ENCODE results near the gene RNPEP.
A peak's percentile ranks its signal among the peaks of the same experiment; 100 is the strongest.
"Not testable (repeated sequence)": the region's sequence is repeated elsewhere in the genome, so short reads cannot be mapped to it uniquely, and the experiment has no call there.

Gene RNPEP

DNA sequence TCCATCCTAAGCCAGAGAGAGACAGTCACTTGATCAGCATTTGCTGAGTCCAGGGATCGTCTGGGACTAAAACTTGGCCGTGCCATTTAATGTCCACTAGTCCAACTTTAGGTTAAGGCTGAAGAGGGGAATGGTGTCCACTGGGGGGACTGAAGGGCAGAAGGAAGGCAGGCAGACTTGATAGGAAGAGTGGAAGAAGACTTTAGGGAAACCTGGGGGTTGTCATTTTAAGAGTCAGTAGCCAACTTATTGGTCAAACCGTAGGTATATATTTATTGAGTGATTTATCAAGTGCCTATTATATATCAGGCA, 34.8 kb upstream of the RNPEP start:
- H3K36me3 Mint-ChIP-seq, result no peaks in the 10 kb centered on the region
- peaks cover 33% of the 10 kb centered on the region for H3K27me3 Mint-ChIP-seq
- H3K4me3 Mint-ChIP-seq, result no peak overlapping the region
- H3K9me3 Mint-ChIP-seq, result no peaks in the 10 kb centered on the region
- no peak overlapping the region for H3K27ac Mint-ChIP-seq
- peaks cover 11% of the 10 kb centered on the region for H3K4me1 Mint-ChIP-seq

DNA sequence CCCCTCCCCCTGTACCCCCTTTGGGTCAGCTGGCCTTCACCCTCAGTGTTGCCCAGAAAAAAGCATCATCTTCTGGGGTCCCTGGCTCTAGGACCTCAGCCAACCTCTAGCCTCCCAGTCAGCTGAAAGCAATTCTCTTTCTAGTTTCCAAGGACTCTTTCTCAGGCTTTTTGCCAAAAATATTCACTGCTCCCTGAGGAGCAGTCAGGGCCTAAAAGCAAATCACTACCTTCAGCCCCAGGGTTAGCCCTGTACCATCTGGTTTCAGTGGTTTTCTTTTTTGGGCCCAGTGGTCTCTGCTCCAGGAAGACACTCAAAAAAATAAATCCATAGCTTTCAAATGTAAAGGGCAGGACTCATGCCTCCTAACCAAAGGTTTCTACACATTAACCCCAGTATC, 33.0 kb upstream of the RNPEP start:
- H3K27ac Mint-ChIP-seq, result no peak overlapping the region
- H3K9me3 Mint-ChIP-seq, result no peaks in the 10 kb centered on the region
- peaks cover 30% of the 10 kb centered on the region for H3K27me3 Mint-ChIP-seq
- peaks cover 11% of the 10 kb centered on the region for H3K4me1 Mint-ChIP-seq
- no peaks in the 10 kb centered on the region for H3K36me3 Mint-ChIP-seq
- H3K4me3 Mint-ChIP-seq, result no peak overlapping the region

DNA sequence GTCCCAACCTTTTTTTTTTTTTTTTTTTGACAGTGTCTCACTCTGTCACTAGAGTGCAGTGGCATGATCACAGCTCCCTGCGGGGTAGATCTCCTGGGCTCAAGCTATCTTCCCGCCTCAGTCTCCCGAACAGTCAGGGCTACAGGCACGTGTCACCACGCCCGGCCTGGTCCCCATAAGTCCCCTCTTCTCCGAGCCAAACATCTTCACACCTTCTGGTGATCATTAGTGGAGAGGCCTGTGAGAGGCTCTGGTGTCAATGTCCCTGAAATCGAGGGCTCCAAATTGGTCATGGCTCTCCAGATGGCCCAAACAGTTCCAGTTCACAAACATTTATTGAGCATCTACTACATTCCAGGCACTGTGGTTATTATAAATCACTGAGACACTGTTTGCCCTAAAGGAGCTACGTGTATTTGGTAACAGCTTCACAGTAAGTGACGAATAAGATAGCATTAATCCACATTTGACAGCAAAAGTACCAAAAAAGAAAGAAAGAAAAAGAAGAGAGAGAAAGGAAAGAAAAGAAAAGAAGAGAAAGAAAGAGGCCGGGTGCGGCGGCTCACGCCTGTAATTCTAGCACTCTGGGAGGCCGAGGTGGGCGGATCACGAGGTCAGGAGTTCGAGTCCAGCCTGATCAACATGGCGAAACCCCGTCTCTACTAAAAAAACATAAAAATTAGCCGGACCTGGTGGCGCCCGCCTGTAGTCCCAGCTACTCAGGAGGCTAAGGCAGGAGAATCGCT, 28.0 kb upstream of the RNPEP start:
- Mint-ChIP-seq H3K4me3 (peak overlapping the region; percentile 89), H3K27ac (peak overlapping the region; percentile 92), H3K36me3 (peaks cover 10% of the 10 kb centered on the region), H3K9me3 (no peaks in the 10 kb centered on the region), H3K27me3 (no peaks in the 10 kb centered on the region), H3K4me1 (peaks cover 20% of the 10 kb centered on the region)

DNA sequence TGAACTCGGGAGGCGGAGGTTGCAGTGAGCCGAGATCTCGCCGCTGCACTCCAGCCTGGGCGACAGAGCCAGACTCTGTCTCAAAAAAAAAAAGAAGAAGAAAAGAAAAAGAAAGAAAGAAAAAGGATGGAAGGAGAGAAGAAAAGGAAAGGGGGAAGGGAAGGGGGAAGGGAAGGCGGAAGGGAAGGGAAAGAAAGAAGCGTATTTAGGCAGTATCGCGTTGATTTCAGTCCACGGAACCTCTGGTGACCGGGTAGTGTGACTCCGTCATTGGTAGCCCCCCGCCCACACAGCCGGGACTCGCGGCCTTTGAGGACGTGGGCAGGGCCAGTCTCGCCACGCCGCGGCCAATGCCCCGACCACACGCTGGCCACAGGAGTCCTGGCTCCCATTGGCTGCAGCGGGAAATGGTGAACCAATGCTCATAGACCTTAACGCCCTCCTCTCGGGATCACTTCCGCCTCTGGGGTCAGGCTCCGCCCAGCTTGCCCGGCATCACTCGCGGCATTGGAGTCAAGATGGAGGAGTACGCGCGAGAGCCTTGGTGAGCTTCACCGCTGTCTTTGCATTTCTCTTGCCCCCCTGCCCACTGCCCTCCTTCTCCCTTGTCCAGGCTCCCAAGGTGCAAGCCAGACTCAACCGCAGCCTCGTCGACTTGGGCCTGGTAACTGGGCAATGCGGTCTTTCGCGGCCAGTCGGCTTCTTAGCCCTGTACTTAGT, 27.3 kb upstream of the RNPEP start, which contains the start of gene TIMM17A:
Gene TIMM17A, plus strand, starts transcription at position 495 of the 720 bp plus-strand sequence. Its CDS starts 24 bp downstream, at position 519.
- H3K36me3 Mint-ChIP-seq, result peaks cover 10% of the 10 kb centered on the region
- no peaks in the 10 kb centered on the region for H3K27me3 Mint-ChIP-seq

DNA sequence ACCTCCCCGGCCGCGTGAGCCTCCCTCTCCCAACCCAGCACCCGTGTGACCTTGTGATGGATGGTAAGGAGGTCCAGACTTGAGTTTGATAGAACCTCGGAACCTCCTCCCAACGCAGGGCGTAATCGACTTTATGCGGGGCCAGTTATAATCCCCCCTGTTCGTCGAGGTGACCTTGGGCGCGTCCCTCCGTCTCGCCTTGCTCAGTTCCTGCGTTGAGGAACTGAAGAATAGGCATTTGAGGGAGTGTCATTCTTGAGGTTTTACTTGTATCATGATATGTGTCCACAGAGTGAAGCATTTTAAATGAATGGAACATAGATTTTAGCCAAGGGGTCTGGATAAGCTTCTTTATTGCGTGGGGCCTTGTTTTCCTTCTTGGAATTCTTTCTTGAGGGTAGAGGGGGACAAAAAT, 26.7 kb upstream of the RNPEP start:
- Mint-ChIP-seq H3K9me3 (no peaks in the 10 kb centered on the region), H3K4me3 (peak overlapping the region; percentile 89), H3K27ac (peak overlapping the region; percentile 92), H3K36me3 (peaks cover 13% of the 10 kb centered on the region), H3K27me3 (no peaks in the 10 kb centered on the region), H3K4me1 (peaks cover 20% of the 10 kb centered on the region)

More for the DNA sequence above, 27.3 kb upstream of the RNPEP start, which contains the start of gene TIMM17A:
- Mint-ChIP-seq H3K27ac (peak within 1 kb of the TSS; percentile 92), H3K4me1 (peaks cover 20% of the 10 kb centered on the region), H3K4me3 (peak within 1 kb of the TSS; percentile 89), H3K9me3 (no peaks in the 10 kb centered on the region)

DNA sequence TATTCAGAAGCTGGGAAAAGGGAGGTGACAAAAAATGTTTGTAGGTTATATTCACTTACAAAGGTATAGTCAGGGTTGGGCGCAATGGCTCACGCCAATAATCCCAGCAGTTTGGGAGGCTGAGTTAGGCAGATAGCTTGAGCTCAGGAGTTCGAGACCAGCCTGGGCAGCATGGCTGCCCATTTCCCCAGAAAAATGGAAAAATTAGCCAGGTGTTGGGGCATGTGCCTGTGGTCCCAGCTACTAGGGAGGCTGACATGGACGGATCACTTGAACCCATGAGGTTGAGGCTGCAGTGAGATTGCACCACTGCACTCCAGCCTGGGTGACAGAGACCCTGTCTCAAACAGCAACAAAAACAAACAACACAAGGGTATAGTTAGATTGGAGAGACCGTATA, 24.1 kb upstream of the RNPEP start:
- Mint-ChIP-seq H3K27ac (no peak overlapping the region), H3K9me3 (no peaks in the 10 kb centered on the region), H3K27me3 (no peaks in the 10 kb centered on the region), H3K4me3 (no peak overlapping the region), H3K36me3 (peaks cover 15% of the 10 kb centered on the region), H3K4me1 (peaks cover 20% of the 10 kb centered on the region)

DNA sequence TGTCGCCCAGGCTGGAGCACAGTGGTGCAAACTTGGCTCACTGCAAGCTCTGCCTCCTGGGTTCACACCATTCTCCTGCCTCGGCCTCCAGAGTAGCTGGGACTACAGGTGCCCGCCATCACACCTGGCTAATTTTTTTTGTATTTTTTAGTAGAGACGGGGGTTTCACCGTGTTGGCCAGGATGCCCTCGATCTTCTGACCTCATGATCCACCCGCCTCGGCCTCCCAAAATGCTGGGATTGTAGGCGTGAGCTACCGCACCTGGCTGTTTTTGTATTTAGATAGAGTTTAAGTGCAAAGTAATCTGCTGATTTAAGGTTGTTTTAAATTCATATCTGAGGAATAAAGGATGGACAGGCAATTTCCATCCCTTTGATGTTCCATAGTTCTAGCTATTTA, 20.1 kb upstream of the RNPEP start:
- not testable (repeated sequence) for H3K4me3 Mint-ChIP-seq, H3K4me1 Mint-ChIP-seq, H3K27ac Mint-ChIP-seq, H3K27me3 Mint-ChIP-seq, H3K9me3 Mint-ChIP-seq
- peaks cover 11% of the 10 kb centered on the region for H3K36me3 Mint-ChIP-seq

DNA sequence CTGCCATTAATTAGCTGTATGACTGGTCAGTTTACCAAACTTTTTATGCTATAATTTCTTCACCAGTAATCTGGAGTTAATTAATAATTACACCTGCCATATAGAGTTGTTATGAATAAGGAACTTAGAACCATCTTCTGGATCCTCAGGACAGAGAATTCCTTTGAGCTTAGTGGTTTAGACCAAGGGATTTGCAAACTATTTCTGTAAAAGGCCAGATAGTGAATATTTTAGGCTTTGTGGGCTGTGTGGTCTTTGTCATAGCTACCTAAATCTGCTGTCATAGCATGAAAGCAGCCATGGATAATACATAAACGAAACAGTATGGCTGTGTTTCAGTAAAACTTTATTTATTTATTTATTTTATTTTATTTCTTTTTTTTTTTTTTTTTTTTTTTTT, 18.2 kb upstream of the RNPEP start:
- Mint-ChIP-seq H3K36me3 (peaks cover 9% of the 10 kb centered on the region), H3K27ac (no peak overlapping the region), H3K4me1 (no peaks in the 10 kb centered on the region), H3K4me3 (no peak overlapping the region), H3K9me3 (no peaks in the 10 kb centered on the region), H3K27me3 (no peaks in the 10 kb centered on the region)

DNA sequence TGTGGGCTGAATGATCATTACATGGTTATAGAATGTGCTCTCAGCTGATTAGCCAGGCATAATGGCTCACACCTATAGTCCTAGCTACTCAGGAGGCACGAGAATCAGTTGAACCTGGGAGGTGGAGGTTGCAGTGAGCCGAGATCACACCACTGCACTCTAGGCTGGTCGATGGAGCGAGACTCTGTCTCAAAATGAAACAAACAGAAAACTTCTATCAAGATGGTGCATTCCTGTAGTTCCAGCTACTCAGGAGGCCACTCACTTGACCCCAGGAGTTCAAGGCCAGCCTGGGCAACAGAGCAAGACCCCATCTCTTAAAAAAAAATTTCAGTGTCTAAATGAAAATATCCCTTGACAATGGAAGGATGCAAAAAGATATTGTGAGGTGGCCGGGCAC, 16.3 kb upstream of the RNPEP start:
- Mint-ChIP-seq H3K27me3 (no peaks in the 10 kb centered on the region), H3K9me3 (no peaks in the 10 kb centered on the region), H3K4me1 (no peaks in the 10 kb centered on the region), H3K27ac (no peak overlapping the region), H3K36me3 (peaks cover 5% of the 10 kb centered on the region), H3K4me3 (no peak overlapping the region)

DNA sequence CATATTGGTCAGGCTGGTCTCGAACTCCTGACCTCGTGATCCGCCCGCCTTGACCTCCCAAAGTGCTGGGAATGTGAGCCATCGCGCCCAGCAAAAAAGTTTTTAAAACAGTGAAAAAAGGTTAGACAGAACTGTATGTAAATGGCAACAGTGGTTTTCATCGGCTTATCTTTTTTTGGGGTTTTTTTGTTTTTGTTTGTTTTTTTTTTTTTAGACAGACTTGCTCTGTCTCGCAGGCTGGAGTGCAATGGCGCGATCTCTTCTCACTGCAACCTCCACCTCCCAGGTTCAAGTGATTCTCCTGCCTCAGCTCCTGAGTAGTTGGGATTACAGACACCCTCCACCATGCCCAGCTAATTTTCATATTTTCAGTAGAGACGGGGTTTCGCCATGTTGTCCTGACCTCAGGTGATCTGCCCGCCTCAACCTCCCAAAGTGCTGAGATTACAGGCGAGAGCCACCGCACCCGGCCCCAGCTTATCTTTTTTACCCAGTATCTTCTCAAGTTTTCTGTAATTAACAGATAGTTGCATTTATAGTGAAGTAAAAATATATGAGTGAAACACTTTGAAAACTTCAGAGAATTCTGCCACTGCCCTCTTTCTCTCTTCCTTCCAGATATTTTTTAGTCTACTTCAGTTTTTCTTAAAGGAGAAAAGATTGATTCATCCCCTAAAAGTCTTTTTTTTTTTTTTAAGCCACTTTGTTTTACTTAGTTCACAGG, 14.1 kb upstream of the RNPEP start:
- Mint-ChIP-seq H3K27me3 (no peaks in the 10 kb centered on the region), H3K36me3 (peaks cover 3% of the 10 kb centered on the region), H3K9me3 (no peaks in the 10 kb centered on the region), H3K4me3 (no peak overlapping the region), H3K4me1 (no peaks in the 10 kb centered on the region), H3K27ac (peak overlapping the region; percentile 65)

DNA sequence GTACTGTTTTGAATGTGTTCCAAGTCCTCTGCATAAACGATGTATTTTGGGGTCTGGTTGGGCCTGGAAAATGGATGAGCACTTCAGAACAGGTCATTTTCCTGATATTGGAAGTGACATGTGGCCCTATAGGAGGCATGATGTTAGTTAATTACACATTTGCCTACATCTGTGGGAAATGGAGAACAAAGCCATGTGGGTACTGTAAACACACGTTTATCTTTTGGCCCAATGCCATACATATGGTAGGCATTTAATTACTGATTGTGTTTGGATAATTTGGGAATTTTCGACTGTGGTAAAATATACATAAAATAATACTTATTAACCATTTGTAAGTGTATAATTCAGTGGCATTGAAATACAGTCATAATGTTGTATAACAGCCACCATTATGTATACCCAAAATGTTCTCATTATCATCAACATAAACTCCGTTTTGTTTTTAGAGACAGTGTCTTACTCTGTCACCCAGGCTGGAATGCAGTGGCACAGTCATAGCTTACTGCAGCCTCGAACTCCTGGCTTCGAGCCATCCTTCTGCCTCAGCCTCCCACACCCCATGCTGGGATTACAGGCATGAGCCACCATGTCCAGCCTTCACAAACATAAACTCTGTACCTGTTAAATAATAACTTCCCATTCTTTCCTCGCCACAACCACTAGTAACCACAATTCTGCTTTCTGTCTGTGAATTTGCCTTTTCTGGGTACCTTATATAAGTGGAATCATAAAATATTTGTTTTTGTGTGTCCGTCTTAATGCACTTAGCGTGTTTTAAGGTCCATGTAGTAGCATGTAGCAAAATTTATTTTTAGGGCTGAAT, 11.9 kb upstream of the RNPEP start:
- Mint-ChIP-seq H3K4me3 (no peak overlapping the region), H3K36me3 (peaks cover 3% of the 10 kb centered on the region), H3K27ac (no peak overlapping the region), H3K9me3 (no peaks in the 10 kb centered on the region), H3K4me1 (no peaks in the 10 kb centered on the region), H3K27me3 (no peaks in the 10 kb centered on the region)

DNA sequence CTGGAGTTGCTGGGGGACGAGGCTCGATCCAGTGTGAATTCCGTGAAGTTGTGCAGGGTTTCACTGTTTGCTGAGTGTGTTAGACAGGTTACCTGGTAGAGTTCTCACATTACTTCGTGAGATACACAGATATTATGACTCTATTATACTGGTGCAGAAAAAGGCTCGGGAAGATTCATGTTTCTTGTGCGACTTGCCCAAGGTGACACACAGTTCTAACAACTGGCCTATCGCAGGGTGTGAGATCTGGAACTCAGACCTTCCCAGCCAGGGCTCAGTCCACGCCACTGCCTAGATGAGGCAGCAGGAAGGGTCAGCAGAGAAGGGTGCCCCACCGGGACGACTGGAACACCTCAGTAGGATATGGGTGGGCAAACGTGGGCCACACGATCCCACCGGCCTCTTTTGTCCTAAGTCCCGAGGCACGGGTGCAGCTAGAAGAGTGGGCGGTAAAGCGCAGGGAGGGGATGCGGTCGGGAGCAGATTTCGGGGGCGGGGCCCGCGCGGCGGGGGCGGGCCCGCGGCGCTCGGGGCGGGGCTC, 296 bp upstream of the RNPEP start:
- H3K36me3 Mint-ChIP-seq, result no peaks in the 10 kb centered on the region
- no peaks in the 10 kb centered on the region for H3K9me3 Mint-ChIP-seq
- peak overlapping the region; percentile 89 for H3K27ac Mint-ChIP-seq
- no peaks in the 10 kb centered on the region for H3K27me3 Mint-ChIP-seq
- peaks cover 24% of the 10 kb centered on the region for H3K4me1 Mint-ChIP-seq
- H3K4me3 Mint-ChIP-seq, result peak overlapping the region; percentile 97

DNA sequence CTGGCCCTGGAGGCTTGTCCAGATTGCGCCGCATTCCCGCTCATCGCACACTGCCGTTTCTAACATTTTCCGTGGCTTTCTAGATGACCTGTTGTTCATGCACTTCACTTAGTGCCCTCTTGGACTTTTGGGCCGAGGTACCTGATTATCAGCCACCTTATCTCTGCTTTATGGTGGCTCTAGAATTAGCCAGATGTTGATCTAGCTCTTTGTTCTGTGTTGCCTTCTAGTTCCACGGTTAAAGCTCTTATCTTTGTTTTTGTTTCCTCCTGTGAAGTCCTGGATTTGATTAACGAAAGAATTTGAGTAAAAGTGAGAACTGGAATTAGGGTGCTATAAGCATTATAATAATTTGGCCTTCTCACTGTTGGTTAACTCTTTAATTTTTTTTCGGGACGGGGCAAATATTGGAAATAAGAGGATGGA, 945 bp downstream of the RNPEP start:
- Mint-ChIP-seq H3K4me3 (peak overlapping the region; percentile 93), H3K9me3 (no peaks in the 10 kb centered on the region), H3K27me3 (no peaks in the 10 kb centered on the region), H3K27ac (peak overlapping the region; percentile 75), H3K36me3 (no peaks in the 10 kb centered on the region), H3K4me1 (peaks cover 24% of the 10 kb centered on the region)

DNA sequence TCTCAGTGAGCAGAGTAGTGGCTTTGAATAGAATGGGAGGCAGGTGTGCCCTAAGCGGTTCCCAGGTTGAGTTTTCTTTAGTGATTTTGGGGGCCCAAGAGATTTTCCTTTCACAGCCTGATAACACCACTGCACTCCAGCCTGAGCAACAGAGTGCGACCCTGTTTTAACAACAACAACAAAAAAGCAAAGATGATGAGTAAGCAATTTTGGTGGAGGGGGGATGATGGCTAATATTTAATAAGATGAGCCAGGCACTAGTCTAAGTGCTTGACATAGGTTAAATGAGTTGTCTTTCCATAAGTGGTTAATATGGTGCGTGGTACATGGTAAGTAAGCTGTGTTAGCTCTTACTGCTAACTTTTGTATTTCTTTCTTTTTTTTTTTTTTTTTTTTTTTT, 2.0 kb downstream of the RNPEP start:
- H3K27me3 Mint-ChIP-seq, result no peaks in the 10 kb centered on the region
- H3K9me3 Mint-ChIP-seq, result no peaks in the 10 kb centered on the region
- H3K27ac Mint-ChIP-seq, result no peak overlapping the region
- H3K4me3 Mint-ChIP-seq, result no peak overlapping the region
- H3K4me1 Mint-ChIP-seq, result peaks cover 24% of the 10 kb centered on the region
- H3K36me3 Mint-ChIP-seq, result peaks cover 2% of the 10 kb centered on the region

DNA sequence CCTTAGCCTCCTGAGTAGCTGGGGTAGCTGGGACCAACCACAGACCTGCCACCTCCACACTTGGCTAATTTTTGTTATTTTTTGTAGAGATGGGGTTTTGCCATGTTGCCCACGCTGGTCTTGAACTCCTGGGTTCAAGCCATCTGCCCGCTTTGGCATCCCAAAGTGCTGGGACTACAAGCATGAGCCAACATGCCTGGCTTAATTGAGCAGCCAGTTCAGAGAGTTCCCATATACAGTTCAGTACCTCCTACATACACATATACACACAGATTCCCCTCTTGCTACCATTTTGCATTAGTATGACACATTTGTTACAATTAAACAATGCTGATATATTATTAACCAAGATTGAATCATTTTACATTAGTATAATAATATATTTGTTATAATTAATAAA, 2.9 kb downstream of the RNPEP start:
- Mint-ChIP-seq H3K4me1 (peaks cover 24% of the 10 kb centered on the region), H3K36me3 (peaks cover 2% of the 10 kb centered on the region), H3K27me3 (no peaks in the 10 kb centered on the region), H3K4me3 (no peak overlapping the region), H3K9me3 (no peaks in the 10 kb centered on the region), H3K27ac (no peak overlapping the region)

Measured in activated naive CD4-positive, alpha-beta T cell treated with anti-CD3 and anti-CD28 coated beads, Interleukin-2, amount 50 U/mL, for 24 hours (primary cell).